H1 (cell line): ENCODE data around the gene PLD5. TPM values are rescaled to one million over a fixed set of nuclear protein-coding genes. Genes with fewer than 3 reads are reported as not detected.

ENCODE experiments used
- CTCF ChIA-PET: fragments of 300-600 bp; sonication (Branson Sonifier 250); formaldehyde crosslinking; loops from one replicate; lab custom pipeline; 2021; ENCODE audit not compliant: partially characterized antibody; lab: Charles Lee
- POLR2A ChIA-PET: fragments of 300-600 bp; sonication (Branson Sonifier 250); formaldehyde crosslinking; loops from one replicate; lab custom pipeline; 2021; ENCODE audit warnings: inconsistent platforms; ENCODE audit not compliant: partially characterized antibody; lab: Charles Lee
- DNase-seq, 2 experiments: peaks; one replicate each; pipeline versions ENCODE4 v3.0.0 to v3.0.0-alpha.2; 2010 to 2022; ENCODE audit warnings: low spot score in 2 of 2, low read depth in 1 of 2, mixed read lengths in 1 of 2
- FAIRE-seq: peaks from 2 replicates; lab custom pipeline; 2011; peaks lifted over from hg19 to GRCh38; lab: Jason Lieb, UNC
- H2AFZ ChIP-seq: 2 replicates; pipeline ENCODE4 v1.8.1; 2012; ENCODE audit warnings: low read length, inconsistent platforms
- H2AK5ac ChIP-seq: 2 replicates; pipeline ENCODE4 v1.6.1; 2013; ENCODE audit warnings: low read depth, low read length
- H2BK120ac ChIP-seq: replicated peaks from 2 replicates; pipeline ENCODE3; 2013; ENCODE audit warnings: low read depth, low read length, inconsistent platforms
- H2BK12ac ChIP-seq: 2 replicates; pipeline ENCODE4 v1.6.1; 2013; ENCODE audit warnings: low read depth, low read length
- H2BK15ac ChIP-seq: 2 replicates; pipeline ENCODE4 v1.6.1; 2013; ENCODE audit warnings: low read length
- H2BK20ac ChIP-seq: 2 replicates; pipeline ENCODE4 v1.6.1; 2013; ENCODE audit warnings: low read length
- H2BK5ac ChIP-seq: 2 replicates; pipeline ENCODE4 v1.6.1; 2013; ENCODE audit warnings: low read depth, low read length
- H3K14ac ChIP-seq: 2 replicates; pipeline ENCODE4 v1.6.1; 2013; ENCODE audit warnings: inconsistent platforms; ENCODE audit not compliant: insufficient read length
- H3K18ac ChIP-seq: 2 replicates; pipeline ENCODE4 v1.6.1; 2013; ENCODE audit warnings: low read length; ENCODE audit errors: extremely low read depth
- H3K23ac ChIP-seq: 2 replicates; pipeline ENCODE4 v1.6.1; 2013; ENCODE audit warnings: inconsistent platforms; ENCODE audit not compliant: insufficient read length
- H3K23me2 ChIP-seq: 2 replicates; pipeline ENCODE4 v1.6.1; 2013; ENCODE audit warnings: low read depth, low read length
- H3K27ac ChIP-seq: 2 replicates; pipeline ENCODE4 v1.6.1; 2011; ENCODE audit warnings: low read depth, low read length, inconsistent platforms
- H3K27me3 ChIP-seq, 4 experiments: replicated peaks in 1 of 4; 1 replicate in 1 of 4; 2 replicates in 3 of 4; pipeline versions ENCODE4 v1.6.1 to v1.8.1; 2011 to 2013; ENCODE audit warnings: low read length in 3 of 4, mild to moderate bottlenecking in 3 of 4, inconsistent platforms in 2 of 4, mixed read lengths in 2 of 4, moderate library complexity in 1 of 4; ENCODE audit not compliant: control insufficient read depth in 3 of 4, insufficient read depth in 3 of 4; ENCODE audit errors: extremely low read depth in 1 of 4
- H3K36me3 ChIP-seq, 4 experiments: 2 replicates each; pipeline versions ENCODE4 v1.6.1 to v1.8.1; 2011 to 2013; ENCODE audit warnings: mild to moderate bottlenecking in 4 of 4, low read length in 3 of 4, moderate library complexity in 2 of 4, control low read depth in 1 of 4, inconsistent platforms in 1 of 4; ENCODE audit not compliant: insufficient read depth in 4 of 4, control insufficient read depth in 2 of 4
- H3K4ac ChIP-seq: replicated peaks from 2 replicates; pipeline ENCODE3; 2013; ENCODE audit warnings: low read length, low read depth, mixed read lengths, inconsistent platforms; ENCODE audit not compliant: insufficient read length
- H3K4me1 ChIP-seq, 4 experiments: replicated peaks in 1 of 4; 1 replicate in 1 of 4; 2 replicates in 3 of 4; pipeline versions ENCODE4 v1.6.1 to v1.8.1; 2011 to 2013; ENCODE audit warnings: low read length in 3 of 4, inconsistent platforms in 2 of 4, mixed read lengths in 1 of 4; ENCODE audit not compliant: insufficient read depth in 4 of 4, control insufficient read depth in 3 of 4
- H3K4me2 ChIP-seq, 2 experiments: 2 replicates each; pipeline versions ENCODE4 v1.6.1 to v1.8.1; 2011 to 2013; ENCODE audit warnings: low read depth in 2 of 2, low read length in 2 of 2, control low read depth in 1 of 2, inconsistent platforms in 1 of 2, mild to moderate bottlenecking in 1 of 2; ENCODE audit not compliant: insufficient read depth in 1 of 2
- H3K4me3 ChIP-seq, 4 experiments: fragments of 200-600, 300-600 bp in 1 of 4; sonication (generic), shearing (Covaris generic), sonication (Bioruptor Twin) in 1 of 4; 2 replicates each; pipeline versions ENCODE4 v1.5.1 to v1.8.1; 2011 to 2016; ENCODE audit warnings: low read length in 4 of 4, low read depth in 3 of 4, control low read depth in 2 of 4, inconsistent platforms in 2 of 4, mild to moderate bottlenecking in 2 of 4, mixed read lengths in 1 of 4, moderate library complexity in 1 of 4; ENCODE audit not compliant: insufficient read depth in 2 of 4; ENCODE audit errors: extremely low read depth in 1 of 4
- H3K56ac ChIP-seq: replicated peaks from 2 replicates; pipeline ENCODE3; 2013; ENCODE audit warnings: low read depth, mild to moderate bottlenecking, mixed read lengths, low read length, inconsistent platforms; ENCODE audit not compliant: insufficient read length
- H3K79me1 ChIP-seq: 2 replicates; pipeline ENCODE4 v1.6.1; 2013; ENCODE audit warnings: low read depth, low read length, control low read depth
- H3K79me2 ChIP-seq, 2 experiments: 2 replicates each; pipeline versions ENCODE4 v1.6.1 to v1.8.1; 2012 to 2013; ENCODE audit warnings: low read length in 2 of 2, mild to moderate bottlenecking in 2 of 2, inconsistent platforms in 1 of 2; ENCODE audit not compliant: insufficient read depth in 2 of 2, control insufficient read depth in 1 of 2
- H3K9ac ChIP-seq, 4 experiments: replicated peaks in 1 of 4; 1 replicate in 1 of 4; 2 replicates in 3 of 4; pipeline versions ENCODE4 v1.6.1 to v1.8.1; 2011 to 2013; ENCODE audit warnings: low read depth in 3 of 4, low read length in 3 of 4, control low read depth in 2 of 4, mild to moderate bottlenecking in 2 of 4, moderate library complexity in 2 of 4, inconsistent platforms in 1 of 4; ENCODE audit errors: extremely low read depth in 1 of 4
- H3K9me3 ChIP-seq, 2 experiments: 2 replicates each; pipeline versions ENCODE4 v1.6.1 to v1.8.1; 2012 to 2013; ENCODE audit warnings: mild to moderate bottlenecking in 2 of 2, moderate library complexity in 2 of 2, control low read depth in 1 of 2, inconsistent platforms in 1 of 2, low read depth in 1 of 2, low read length in 1 of 2, mixed read lengths in 1 of 2; ENCODE audit not compliant: insufficient read depth in 2 of 2
- H4K20me1 ChIP-seq, 2 experiments: replicated peaks in 1 of 2; 2 replicates each; pipeline versions ENCODE3 to v1.8.1; 2011 to 2013; ENCODE audit warnings: inconsistent platforms in 2 of 2, low read length in 2 of 2, mild to moderate bottlenecking in 1 of 2; ENCODE audit not compliant: insufficient read depth in 2 of 2, control insufficient read depth in 1 of 2
- H4K5ac ChIP-seq: 2 replicates; pipeline ENCODE4 v1.6.1; 2013; ENCODE audit warnings: low read length, low read depth, mixed read lengths, inconsistent platforms; ENCODE audit not compliant: insufficient read length
- H4K8ac ChIP-seq: 2 replicates; pipeline ENCODE4 v1.8.0; 2013; ENCODE audit warnings: mild to moderate bottlenecking, moderate library complexity, low read length, inconsistent platforms; ENCODE audit not compliant: insufficient read depth; ENCODE audit errors: extremely low read depth
- H4K91ac ChIP-seq: replicated peaks from 2 replicates; pipeline ENCODE3; 2013; ENCODE audit warnings: low read length, mixed read lengths, inconsistent platforms; ENCODE audit not compliant: insufficient read length
- ATF2 ChIP-seq: IDR thresholded peaks from 2 replicates; pipeline ENCODE4 v1.6.1; 2012; ENCODE audit warnings: low read length, inconsistent platforms
- CEBPB ChIP-seq: IDR thresholded peaks from 2 replicates; pipeline ENCODE4 v1.6.1; 2012; ENCODE audit warnings: low read depth, low read length
- CTCF ChIP-seq, 3 experiments: IDR thresholded peaks; 1 replicate in 2 of 3; 2 replicates in 1 of 3; pipeline versions ENCODE4 v1.5.1 to v1.6.1; 2011; ENCODE audit warnings: low read length in 3 of 3, mild to moderate bottlenecking in 3 of 3, inconsistent platforms in 2 of 3, low read depth in 1 of 3, moderate library complexity in 1 of 3; ENCODE audit not compliant: insufficient read depth in 1 of 3; ENCODE audit errors: control extremely low read depth in 1 of 3
- MAFK ChIP-seq: IDR thresholded peaks from 2 replicates; pipeline ENCODE4 v1.6.1; 2012; ENCODE audit warnings: low read depth, mild to moderate bottlenecking, improper control_type of control experiment, low read length
- POLR2A ChIP-seq, 2 experiments: IDR thresholded peaks; 1 replicate in 1 of 2; 2 replicates in 1 of 2; pipeline ENCODE4 v1.6.1; 2011; ENCODE audit warnings: low read depth in 2 of 2, low read length in 2 of 2, mild to moderate bottlenecking in 2 of 2; ENCODE audit errors: control extremely low read depth in 1 of 2
- TAF1 ChIP-seq: IDR thresholded peaks from 2 replicates; pipeline ENCODE4 v1.6.1; 2011; ENCODE audit warnings: mild to moderate bottlenecking, low read depth, low read length
- WGBS, 2 experiments: shearing (Covaris generic) in 1 of 2; methylation state at CpG; one replicate each; pipeline versions ENCODE4 v1.1.6 to v1.1.7; 2013 to 2015; ENCODE audit warnings: low lambda C conversion rate in 2 of 2, mixed read lengths in 2 of 2, inconsistent platforms in 1 of 2, low coverage in 1 of 2, missing lambda C conversion rate in 1 of 2; ENCODE audit not compliant: insufficient replicate concordance in 2 of 2, insufficient coverage in 1 of 2, insufficient read length in 1 of 2; ENCODE audit errors: extremely low coverage in 1 of 2, missing lambda C conversion rate in 1 of 2; 5-methylcytosine and 5-hydroxymethylcytosine counted together
- polyA plus RNA-seq, 7 experiments: library from polyadenylated mRNA; depleted of rRNA in 3 of 7; stranded (reverse) in 5 of 7; unstranded in 2 of 7; fragments of >200 nt in 5 of 7; fragments of 200-250 nt in 2 of 7; gene quantifications; 1 replicate in 5 of 7; 2 replicates in 1 of 7; 4 replicates in 1 of 7; pipeline versions ENCODE4 v1.2.1 to v1.2.3, GENCODE V29; 2011 to 2013; ENCODE audit warnings: missing spikeins in 2 of 7, mixed read lengths in 2 of 7
- total RNA-seq: library from RNA; stranded (reverse); fragmentation: NEBNext Ultra II Directional; extraction: Animal tissue kit (Norgen Biotek cat#: 25700); gene quantifications from 2 replicates; pipeline ENCODE4 v1.2.1, GENCODE V29; 2021

The PLD5 gene
- total and polyA plus RNA-seq, 2 of the 8 experiments (the other 6 are each of a cell fraction or from before 2014, with no cell fraction given), result 0.86 to 8.5 TPM

GRCh38 chr1:242055749-242056320 lies 468.7 kb downstream of the PLD5 start:
- no peak overlapping the region for H2AK5ac ChIP-seq
- H3K4me2 ChIP-seq, result no peak overlapping the region
- H3K4me1 ChIP-seq, result peaks cover 0 to 5% (median 0%) of the 10 kb centered on the region in 4 experiments; a peak in 2 of 7 replicates
- no peak overlapping the region for H2AFZ ChIP-seq
- TF ChIP-seq ATF2 (no peak), TAF1 (no peak), CTCF (IDR thresholded peaks at IDR 0.05; ENCODE audit: control extremely low read depth in 1 of 3, insufficient read depth in 1 of 3, low read depth in 1 of 3, low read length in 3 of 3) (no peak), POLR2A (IDR thresholded peaks at IDR 0.05; ENCODE audit: control extremely low read depth in 1 of 2, low read depth in 2 of 2, low read length in 2 of 2) (no peak), MAFK (no peak), CEBPB (no peak)
- H3K79me1 ChIP-seq, result no peaks in the 10 kb centered on the region
- H3K4me3 ChIP-seq, result no peak overlapping the region
- H3K23me2 ChIP-seq, result no peaks in the 10 kb centered on the region
- no peak overlapping the region for H2BK12ac ChIP-seq
- H3K9ac ChIP-seq, result no peak overlapping the region
- no peak overlapping the region for H3K14ac ChIP-seq
- H3K56ac ChIP-seq, result no peak overlapping the region
- H3K9me3 ChIP-seq, result no peaks in the 10 kb centered on the region; a peak in 1 of 4 replicates
- ChIA-PET POLR2A (interaction anchor here (0.6 kb wide), 1 partner anchor 64 kb away, joined by 3 read pairs; no protein-coding TSS in a partner anchor), CTCF (interaction anchor here (0.8 to 1.2 kb wide), 2 partner anchors 57 to 74 kb away, joined by 3 to 4 read pairs; partner anchors contain the start of gene MAP1LC3C)
- H2BK15ac ChIP-seq, result no peak overlapping the region
- H3K23ac ChIP-seq, result no peak overlapping the region
- DNase-seq (no peak), FAIRE-seq (no peak)
- no peak overlapping the region for H2BK120ac ChIP-seq
- no peaks in the 10 kb centered on the region for H3K79me2 ChIP-seq
- no peak overlapping the region for H3K4ac ChIP-seq
- H2BK5ac ChIP-seq, result no peak overlapping the region
- no peaks in the 10 kb centered on the region; a peak in 1 of 7 replicates for H3K27me3 ChIP-seq
- H4K8ac ChIP-seq, result no peak overlapping the region
- no peak overlapping the region for H4K5ac ChIP-seq
- H3K27ac ChIP-seq, result no peak overlapping the region
- no peak overlapping the region for H2BK20ac ChIP-seq
- no peak overlapping the region for H3K18ac ChIP-seq
- no peak overlapping the region for H4K91ac ChIP-seq
- H3K36me3 ChIP-seq, result no peaks in the 10 kb centered on the region
- 79% methylated on average over 7 of the region's 7 CpGs; no CpG with 5 or more reads in 1 of the 2 experiments for WGBS, 2 experiments
- H4K20me1 ChIP-seq, result no peaks in the 10 kb centered on the region
